Superior temporal gyrus (tissue), 1 donor: Measurements from ENCODE around the gene PLAGL1.

Experiments
- DNase-seq: peaks from one replicate; pipeline ENCODE4 v3.0.0-alpha.2; 2016; ENCODE audit errors: extremely low spot score

PLAGL1 gene

DNA sequence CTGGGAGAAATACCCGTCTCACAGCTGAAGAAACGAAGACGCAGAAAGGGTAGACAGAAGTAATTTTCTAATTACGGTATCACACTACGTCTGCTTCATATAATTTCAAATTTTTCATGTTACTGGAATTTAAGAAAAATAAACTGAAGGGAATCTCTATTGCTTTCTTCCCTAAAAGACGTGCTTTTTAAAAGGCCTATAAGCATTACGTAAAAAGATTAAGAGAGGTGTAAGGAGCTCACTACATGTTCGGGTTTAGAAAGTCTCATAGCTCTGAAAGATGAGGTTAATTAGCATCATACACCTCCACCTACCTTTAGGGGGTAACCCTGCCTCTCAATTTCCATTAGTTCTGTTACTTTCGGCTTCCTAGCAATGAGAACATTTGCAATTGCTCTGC is 787 bp upstream of the PLAGL1 start:
- DNase-seq, result no peak

DNA sequence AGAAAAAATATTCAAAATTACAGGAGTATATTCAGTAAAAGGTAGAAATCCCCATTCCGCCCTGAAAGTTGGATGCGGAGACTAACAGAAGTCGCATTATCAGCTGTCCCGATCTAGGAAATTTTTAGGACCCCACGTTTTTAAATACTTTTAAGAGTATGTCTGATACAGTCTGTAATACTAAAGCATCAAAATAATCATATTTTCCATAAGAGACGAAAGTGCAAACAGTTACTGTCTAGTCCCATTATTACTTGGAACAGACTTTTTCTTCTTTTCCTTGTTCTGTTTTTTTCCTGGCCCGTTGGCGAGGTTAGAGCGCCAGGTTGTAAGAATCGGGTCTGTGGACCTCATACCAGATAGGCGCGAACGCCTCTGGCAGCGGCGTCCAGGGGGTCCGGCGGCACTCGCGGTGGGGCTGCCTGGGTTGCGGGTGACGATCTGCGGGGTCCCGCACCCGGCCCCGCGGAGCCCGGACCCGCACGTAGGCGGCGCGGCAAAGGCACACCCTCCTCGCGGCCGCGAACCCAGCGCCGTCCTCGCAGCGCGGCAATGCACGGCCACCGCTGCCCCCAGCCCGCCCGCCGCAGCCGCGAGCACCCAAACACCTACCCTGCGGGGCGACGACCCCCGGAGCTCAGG is 460 bp downstream of the PLAGL1 start:
- DNase-seq, result no peak

DNA sequence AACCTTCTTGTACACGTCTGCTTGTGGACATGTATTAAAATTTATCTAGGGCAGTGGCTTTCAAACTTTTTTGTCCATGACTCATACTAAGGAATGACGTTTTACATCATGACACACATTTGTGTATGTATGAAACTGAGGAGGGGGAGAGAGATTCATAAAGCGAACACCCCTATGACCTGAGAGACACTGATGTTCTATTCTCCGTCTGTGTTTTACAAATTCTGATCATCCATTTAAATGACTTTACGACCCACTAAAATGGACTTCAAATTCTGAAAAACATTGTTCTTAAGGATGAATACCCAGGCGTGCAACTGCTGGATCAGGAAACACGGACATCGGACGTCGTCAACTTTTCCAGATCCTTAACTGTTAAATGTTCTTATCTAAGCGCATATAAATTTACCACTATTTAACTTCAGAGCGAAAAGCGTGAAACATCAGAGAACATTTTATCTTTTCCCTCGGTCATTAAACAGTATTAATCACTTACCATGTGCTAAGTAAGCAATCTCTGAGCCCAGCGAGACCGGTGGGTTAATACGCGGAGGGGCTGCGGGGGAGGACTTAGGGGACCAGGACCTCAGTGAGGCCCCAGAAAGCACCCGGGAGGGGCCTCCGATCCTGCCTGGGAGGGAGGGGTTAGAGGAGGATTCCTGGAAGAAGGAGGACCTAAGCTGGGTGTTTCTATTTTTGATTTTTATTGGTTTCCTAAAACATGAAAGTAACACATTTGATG is 1.2 kb downstream of the PLAGL1 start:
- no peak for DNase-seq

DNA sequence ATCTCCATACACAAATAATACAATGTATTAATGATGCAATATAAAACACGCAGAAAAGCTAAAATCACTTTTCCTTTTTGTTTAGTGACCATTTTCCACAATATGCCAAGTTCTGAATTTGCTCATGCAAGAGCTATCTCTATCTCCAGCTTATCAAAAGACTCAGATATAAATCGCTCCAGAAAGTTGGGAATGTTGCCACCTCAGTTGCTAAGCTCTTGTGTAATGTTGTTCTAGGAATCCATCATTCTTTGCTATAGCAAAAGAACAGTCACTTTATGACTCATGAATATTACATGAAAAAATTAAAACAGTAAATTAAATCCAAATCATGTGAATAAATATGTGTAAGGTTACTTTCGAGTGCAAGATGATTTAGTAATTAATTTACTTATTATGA is 8.7 kb downstream of the PLAGL1 start:
- no peak for DNase-seq

DNA sequence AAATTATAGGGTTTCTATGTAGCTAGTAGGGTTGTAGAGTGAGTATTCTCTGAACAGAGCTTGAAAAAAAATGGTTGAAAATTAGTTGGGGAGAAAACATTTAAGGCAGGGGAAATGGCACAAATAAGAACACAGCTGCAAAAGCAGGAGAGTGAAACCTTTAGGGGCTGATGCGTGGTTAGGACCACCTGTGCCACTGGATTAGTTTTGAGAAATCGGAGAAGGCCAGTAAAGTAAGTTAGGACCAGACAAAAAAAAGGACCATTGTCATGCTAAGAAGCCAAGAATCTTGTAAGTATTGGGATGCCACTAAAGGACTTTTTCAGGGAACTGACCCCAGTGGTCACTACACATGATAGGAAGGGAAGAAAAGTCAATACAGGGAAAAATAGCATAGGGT is 9.4 kb downstream of the PLAGL1 start:
- DNase-seq, result no peak

DNA sequence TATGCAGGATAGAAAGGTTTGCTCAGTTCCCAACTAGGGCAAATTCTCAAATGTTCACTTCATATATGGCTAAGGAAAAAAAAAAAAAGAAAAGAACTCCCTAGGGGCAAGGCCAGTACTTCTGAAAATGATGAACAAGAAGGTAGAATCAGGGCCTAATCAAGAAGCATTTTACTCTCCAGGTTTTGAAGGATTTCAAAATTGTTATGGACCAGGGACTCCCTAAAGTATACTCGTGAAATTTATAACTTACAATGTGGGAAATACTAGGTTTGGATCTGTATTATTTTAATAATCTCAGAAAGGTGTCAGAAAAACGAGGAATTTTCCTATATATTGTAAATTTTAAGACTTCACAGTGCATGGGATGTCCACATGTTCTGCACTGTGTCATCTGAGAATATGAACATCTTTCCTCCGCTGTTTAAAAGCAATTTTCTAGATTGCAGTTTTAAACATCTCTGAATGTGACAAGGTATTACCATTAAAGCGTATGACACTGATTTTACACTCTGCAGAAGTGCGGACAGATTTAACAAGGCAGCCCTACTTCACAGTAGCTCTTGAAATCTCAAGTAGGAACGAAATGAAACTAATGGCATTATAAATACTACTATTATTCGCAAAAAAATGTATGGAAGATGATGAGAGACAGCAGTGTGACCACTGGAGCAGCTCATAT is 14.0 kb downstream of the PLAGL1 start:
- DNase-seq, result no peak

DNA sequence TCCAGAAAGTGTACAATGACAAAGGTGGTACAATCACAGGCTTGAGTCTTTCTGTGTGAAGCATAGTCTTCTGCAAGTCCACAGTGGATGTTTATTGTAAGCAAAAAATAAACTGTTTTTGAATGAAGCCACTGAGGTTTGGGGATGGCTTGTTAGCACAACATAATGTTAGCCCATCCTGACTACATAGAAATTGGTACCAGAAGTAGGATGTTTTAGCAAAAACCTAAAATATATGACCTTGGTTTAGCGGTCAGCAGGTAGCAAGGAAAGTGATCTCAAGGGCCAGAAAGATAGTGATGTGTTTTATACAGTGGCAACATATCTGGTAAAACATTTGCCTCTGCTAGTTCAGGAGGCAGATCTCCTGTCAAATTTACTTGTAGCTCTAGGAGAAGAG is 15.8 kb downstream of the PLAGL1 start:
- DNase-seq, result no peak

DNA sequence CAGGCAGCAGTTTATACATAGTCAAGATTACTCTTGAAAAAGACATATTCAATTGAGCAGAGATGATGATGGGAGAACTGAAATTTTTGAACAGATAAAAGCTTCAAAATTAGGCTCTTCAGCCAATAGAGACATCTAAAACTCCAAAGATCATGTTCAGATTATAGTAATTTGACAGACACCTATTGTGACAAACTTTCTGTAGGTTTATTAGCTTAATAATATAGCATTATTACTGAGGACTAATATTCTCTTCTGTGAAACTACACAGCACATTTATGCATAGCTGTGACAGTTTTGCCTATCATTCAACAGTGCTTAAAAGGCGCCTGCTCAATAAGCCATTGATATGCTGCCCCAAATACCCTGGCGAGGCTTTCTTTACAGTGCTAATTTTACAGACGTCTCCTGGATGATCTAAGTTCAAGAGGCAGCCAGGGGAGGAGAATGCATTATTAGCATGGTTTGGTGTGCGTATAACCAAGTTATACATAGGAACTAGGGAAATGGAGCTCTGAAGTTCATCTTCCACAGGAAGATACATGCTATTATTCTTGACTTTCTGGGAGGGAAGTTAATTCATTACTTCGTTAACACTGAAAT is 21.5 kb downstream of the PLAGL1 start:
- DNase-seq, result no peak

DNA sequence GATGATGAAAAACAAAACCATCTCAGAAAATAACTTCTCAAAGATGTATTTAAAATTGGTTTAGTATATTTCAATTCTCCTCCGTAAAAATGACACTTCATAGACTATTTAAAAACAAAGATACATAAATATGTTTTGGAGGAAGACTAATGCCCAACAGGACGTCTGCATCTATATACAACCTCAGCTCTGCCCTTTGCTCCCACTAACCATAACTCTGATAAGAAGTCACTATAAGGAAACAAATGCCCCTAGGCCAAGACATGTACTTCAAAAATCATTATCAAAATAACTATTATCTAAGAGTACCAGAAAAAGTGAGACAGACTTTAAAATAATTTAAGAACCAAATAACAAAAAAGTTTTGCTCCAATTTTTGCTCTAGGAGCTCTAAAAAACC is 23.4 kb downstream of the PLAGL1 start:
- no peak for DNase-seq

DNA sequence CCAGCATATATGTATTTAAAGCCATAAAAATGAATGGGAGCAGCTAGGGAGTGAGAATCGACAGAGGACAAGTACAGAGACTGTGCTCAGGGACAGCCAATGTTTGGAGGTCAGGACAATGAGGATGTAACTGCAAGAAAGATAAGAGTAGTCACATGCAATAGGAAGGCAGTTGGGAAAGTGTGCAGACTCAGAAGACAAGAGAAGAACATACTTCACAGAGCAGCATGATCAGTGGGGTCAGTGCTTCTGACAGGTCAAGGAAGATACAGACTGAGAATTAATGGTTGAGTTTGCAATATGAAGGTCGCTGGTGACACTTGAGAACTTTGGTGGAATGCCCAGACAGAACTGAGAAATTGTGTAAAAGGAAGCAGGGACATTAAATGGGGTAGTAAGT is 25.1 kb downstream of the PLAGL1 start:
- no peak for DNase-seq

DNA sequence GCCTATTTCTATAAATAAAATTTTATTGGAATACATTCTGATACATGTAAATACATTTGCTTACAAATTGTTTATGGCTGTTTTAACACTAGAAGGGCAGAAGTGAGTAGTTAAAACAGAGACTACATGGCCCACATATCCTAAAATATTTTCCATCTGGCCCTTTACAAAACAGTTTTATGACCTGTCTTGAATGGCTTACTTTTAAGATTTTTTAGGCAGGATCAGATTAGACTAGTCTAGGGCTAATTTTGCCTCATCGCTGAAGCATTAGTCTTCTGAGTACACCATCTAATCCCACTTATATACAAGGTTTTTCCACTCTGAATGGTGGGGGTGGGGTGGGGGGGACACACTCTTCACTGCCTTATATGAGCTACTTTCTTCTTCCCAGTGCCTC is 27.1 kb downstream of the PLAGL1 start:
- no peak for DNase-seq

DNA sequence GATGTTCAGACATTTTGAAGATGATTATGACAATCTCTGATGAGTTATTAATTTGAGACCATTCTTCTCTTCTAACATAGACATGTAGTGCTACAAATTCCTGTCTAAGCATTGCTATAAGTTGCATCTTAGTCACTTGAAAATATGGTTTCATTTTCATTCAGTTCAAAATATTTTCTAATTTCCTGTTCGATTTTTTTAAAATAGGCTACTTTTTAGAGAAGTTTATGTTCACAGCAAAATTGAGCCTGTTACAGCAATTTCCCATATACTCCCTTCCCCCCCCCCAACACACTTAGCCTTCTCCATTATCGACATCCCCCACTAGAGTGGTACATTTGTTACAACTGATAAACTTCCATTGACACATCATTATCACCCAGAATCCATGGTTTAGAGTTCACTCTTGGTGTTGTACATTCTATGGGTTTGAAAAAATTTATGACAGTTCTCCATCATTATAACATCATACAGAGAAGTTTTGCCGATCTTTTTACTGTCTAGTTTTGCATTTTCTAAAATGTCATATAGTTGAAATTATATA is 31.2 kb downstream of the PLAGL1 start:
- DNase-seq, result no peak

DNA sequence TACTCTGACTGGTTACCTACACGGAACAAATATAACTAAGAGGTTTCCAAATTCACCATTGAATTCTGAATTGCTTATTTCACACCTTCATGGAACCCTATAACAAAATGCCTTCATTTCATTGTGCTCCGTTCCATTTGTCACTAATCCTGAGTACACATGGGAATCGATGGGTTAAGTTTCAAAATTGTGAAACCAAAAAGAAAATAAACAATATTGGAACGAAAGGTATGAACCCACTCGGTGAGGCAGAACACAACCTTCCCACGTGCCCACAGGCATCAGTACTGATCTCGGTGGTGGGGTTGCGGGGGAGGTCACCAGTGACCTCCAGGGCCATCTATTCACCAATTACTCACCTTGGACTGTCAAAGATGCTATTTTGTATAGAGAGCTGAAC is 34.0 kb downstream of the PLAGL1 start:
- no peak for DNase-seq

DNA sequence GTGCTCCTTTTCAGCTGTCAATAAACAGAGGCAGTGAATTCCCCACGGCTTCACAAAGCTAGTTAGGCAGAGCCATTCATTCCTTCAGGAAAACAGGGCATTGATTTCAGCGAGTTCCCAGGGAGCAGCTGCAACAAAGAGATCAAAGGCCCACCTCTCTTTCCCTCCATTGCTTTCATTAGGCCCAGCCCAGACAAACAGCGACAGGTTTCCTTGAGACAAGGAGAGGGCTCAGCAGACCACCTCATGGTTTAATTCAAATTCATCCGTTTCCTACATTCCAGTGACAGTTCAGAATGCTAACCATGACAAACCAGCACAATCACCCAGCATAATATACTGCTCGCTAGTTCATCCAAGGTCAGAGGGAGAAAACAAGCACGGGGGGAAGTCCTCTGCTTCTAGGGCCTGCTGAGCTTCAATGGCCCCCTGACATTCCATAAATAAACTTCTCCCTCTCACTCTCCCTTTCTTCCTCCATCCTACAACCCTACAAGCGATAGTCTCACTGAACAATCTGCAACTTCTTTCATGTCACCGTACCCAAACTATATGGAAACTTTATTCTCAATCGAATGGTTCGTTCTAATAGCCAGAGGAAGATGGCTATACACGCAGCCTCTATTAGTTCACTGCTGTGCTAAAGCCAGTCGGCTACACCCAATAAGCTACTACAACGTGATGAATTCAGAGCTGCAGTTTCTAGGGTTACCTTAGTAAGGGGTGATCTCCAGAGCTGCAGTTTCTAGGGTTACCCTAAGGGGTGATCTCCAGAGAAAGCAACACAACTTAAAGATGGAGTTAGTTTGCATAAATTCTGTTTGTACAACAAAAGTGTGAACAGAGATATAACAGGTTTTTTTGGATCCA is 34.7 kb downstream of the PLAGL1 start:
- no peak for DNase-seq

DNA sequence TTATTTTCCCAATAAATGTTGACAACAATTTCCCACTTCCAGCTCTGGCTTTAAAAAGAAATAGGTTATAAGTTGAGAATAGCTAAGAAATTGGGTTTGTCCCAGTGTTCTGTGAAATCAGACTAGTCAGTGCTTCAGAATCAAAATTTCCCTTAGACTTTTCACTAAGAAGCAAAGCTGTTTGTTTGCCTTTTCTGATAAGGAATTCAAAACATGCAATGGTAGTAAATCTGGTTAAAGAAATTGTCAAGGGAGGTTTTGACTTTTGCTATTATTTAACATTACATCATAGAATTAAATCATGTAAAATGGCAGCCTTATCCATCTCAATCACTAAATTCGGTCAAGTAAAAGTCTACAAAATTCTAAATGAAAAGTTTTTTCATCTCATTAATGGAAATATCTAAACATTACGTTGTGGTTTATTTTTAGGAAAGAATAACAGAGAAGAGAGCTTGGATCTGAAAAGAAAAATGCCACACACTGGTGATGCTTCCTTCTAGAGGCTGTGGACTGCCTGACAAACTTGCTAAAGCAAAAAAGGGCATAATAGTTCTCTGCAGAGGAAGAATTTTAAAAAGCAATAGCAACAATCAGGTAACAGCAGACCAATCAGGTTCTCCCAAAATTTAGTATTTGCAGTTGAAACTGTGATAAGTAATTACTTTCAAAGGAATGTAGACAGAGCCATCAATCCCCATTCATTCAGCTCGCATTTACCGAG is 36.4 kb downstream of the PLAGL1 start:
- DNase-seq, result no peak

DNA sequence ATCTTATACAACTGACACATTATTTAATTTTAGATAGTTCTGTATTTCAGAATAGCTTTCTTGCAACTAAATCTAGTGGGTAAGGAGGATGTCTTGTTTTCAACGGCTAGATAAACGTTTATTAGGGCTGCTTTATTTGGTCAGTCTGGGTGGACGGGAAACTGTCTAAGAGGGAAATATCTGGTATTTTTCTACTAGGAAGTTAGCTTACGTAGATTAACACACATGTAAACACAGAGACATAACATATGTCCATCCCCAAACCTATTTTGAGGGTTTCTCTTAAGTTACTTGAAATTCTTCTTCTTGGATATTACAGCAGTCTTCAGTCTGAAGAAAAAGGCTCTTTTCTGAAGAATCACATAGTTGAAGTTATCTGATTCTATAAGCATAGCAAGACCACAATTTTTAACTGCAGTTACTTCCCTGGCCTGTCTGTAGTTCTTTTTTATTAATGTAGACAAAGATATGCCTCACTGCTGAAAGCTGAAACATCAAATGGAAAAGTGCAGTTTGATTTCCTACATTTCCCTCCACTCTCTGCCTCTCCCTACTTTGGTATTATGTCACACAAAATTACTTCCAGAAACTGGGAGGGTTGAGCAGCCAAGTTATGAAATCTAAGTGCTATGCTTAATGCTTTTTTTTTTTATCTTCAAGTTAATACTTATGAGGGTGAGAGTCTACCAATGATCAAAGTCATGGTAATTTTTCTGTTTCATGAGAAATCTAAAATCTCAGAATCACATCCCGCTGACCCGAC is 37.4 kb downstream of the PLAGL1 start:
- DNase-seq, result no peak

DNA sequence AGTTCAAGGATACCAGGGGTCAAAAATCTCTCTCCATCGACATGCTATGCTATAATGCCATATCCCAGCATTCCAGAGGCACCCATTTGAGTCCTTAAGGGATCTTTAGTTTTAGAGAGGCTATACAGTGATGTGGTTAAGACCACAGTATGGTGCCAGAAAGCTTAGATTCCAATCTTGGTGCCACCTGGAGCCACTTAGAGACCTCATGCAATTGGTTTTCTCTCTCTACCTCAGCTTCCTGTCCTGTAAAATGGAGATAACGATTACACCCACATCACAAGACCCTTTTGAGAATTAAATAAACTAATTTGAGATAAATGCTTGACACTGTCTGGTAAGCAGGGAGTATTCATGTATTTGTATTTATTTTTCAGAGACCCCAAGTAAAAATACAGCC is 39.0 kb downstream of the PLAGL1 start:
- no peak for DNase-seq

DNA sequence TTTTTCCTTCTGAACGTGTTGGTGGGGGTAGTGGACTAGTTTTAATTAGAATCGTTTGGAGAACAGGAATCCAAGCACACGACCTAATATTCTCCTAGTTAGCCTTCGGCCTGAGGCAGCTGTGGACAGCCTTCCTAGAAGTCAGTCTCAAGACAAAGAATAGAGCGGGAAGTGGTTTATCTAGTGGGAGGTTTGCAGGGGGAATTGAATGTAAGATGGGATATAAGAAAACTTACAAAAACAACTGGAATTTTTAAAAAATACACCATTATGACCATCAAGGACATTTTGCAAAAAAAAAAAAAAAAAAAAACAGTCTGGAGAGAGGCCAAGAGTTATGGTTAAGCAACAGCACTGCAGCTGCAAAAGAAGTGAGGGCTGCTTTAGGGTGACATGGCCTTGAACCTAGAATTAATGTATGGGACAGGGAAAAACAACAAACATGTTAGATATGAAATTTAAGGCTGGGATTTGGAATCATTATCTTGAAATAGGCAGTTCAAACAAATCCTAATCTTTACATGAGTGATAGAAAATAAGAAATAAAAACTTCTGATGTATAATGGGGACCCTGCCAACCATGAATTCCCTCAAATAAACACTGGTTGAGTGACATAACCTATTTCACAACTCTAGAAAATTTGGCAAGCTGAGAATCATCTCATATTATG is 40.2 kb downstream of the PLAGL1 start:
- no peak for DNase-seq

DNA sequence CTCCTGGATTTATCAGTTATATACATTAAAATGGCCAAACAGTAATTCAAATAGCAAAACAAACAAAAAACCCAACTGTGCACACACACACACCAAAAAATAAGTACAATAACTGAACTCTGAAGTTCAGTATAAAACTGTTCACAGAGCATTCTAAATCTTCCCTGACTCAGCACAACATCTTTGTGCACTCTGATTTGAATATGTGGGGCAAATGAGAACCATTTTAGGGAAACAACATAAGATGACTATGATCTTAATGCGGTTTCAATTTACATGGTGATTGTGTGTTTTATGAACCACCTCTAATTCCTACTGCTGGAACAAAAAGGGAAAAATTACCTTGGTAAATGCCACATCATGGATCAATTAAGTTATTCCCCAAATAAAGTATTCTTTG is 41.7 kb downstream of the PLAGL1 start:
- DNase-seq, result no peak
